SU-DHL-6 (cell line): Measurements from ENCODE around the gene AHRR.

ENCODE experiments used
- H2AFZ ChIP-seq: fragments of 200-600 bp; sonication (generic); 2 replicates; pipeline ENCODE4 v1.6.1; 2014; ENCODE audit warnings: low read depth, mild to moderate bottlenecking, moderate library complexity, mixed read lengths, antibody characterized with exemption, low read length; ENCODE audit not compliant: severe bottlenecking
- H3F3A ChIP-seq: fragments of 200-600 bp; shearing (Covaris generic); 2 replicates; pipeline ENCODE4 v1.6.0; 2016; ENCODE audit warnings: antibody characterized with exemption, mild to moderate bottlenecking; ENCODE audit not compliant: insufficient read depth
- H3K27ac ChIP-seq: fragments of 200-600 bp; sonication (generic); 2 replicates; pipeline ENCODE4 v1.5.1; 2016; ENCODE audit warnings: low read depth, mild to moderate bottlenecking, low read length, moderate library complexity, mixed read lengths
- H3K27me3 ChIP-seq: fragments of 200-600 bp; sonication (generic), shearing (Covaris generic); 2 replicates; pipeline ENCODE4 v1.6.0; 2014; ENCODE audit warnings: mild to moderate bottlenecking, low read length
- H3K36me3 ChIP-seq: fragments of 200-600 bp; sonication (generic); 2 replicates; pipeline ENCODE4 v1.6.1; 2014; ENCODE audit warnings: mild to moderate bottlenecking, low read length, mixed read lengths
- H3K4me2 ChIP-seq: fragments of 300-600, 200-600 bp; shearing (Covaris generic), sonication (generic); 2 replicates; pipeline ENCODE4 v1.6.0; 2014; ENCODE audit warnings: low read length, low read depth, mild to moderate bottlenecking; ENCODE audit not compliant: poor library complexity, severe bottlenecking
- H3K4me3 ChIP-seq: fragments of 200-600 bp; sonication (generic); 2 replicates; pipeline ENCODE4 v1.5.1; 2014; ENCODE audit warnings: antibody characterized with exemption, low read length, mild to moderate bottlenecking, mixed read lengths; ENCODE audit not compliant: insufficient read depth, poor library complexity, severe bottlenecking
- H3K79me2 ChIP-seq: fragments of 200-600 bp; sonication (generic); 2 replicates; pipeline ENCODE4 v1.6.1; 2014; ENCODE audit warnings: mild to moderate bottlenecking, low read length, moderate library complexity; ENCODE audit not compliant: insufficient read depth
- H3K9ac ChIP-seq: fragments of 200-600 bp; sonication (generic); 2 replicates; pipeline ENCODE4 v1.7.0; 2014; ENCODE audit warnings: mild to moderate bottlenecking, low read length
- H3K9me2 ChIP-seq: fragments of 200-600 bp; sonication (generic); replicated peaks from 2 replicates; pipeline ENCODE4 v1.6.1; 2014; ENCODE audit warnings: low read length; ENCODE audit not compliant: insufficient read depth
- H3K9me3 ChIP-seq: fragments of 200-600 bp; sonication (generic); 2 replicates; pipeline ENCODE4 v1.6.1; 2014; ENCODE audit warnings: low read length, mixed read lengths; ENCODE audit not compliant: insufficient read depth
- H4K20me1 ChIP-seq: fragments of 200-600 bp; sonication (generic); 2 replicates; pipeline ENCODE4 v1.6.1; 2014; ENCODE audit warnings: low read depth, mild to moderate bottlenecking, antibody characterized with exemption, low read length, moderate library complexity, mixed read lengths
- EZH2phosphoT487 ChIP-seq: fragments of 200-600 bp; sonication (generic), shearing (Covaris generic); conservative IDR thresholded peaks from 2 replicates; pipeline ENCODE4 v1.6.1; 2018; ENCODE audit warnings: mild to moderate bottlenecking, antibody characterized with exemption, low read length, moderate library complexity, mixed read lengths
- TF ChIP-seq, protein P1 (sequence below): fragments of 200-600 bp; sonication (generic); IDR thresholded peaks from one replicate; pipeline ENCODE4 v1.5.1; 2017; ENCODE audit warnings: antibody characterized with exemption, mild to moderate bottlenecking, low read length, moderate library complexity; ENCODE audit not compliant: insufficient read depth, poor library complexity, severe bottlenecking

Gene AHRR

DNA sequence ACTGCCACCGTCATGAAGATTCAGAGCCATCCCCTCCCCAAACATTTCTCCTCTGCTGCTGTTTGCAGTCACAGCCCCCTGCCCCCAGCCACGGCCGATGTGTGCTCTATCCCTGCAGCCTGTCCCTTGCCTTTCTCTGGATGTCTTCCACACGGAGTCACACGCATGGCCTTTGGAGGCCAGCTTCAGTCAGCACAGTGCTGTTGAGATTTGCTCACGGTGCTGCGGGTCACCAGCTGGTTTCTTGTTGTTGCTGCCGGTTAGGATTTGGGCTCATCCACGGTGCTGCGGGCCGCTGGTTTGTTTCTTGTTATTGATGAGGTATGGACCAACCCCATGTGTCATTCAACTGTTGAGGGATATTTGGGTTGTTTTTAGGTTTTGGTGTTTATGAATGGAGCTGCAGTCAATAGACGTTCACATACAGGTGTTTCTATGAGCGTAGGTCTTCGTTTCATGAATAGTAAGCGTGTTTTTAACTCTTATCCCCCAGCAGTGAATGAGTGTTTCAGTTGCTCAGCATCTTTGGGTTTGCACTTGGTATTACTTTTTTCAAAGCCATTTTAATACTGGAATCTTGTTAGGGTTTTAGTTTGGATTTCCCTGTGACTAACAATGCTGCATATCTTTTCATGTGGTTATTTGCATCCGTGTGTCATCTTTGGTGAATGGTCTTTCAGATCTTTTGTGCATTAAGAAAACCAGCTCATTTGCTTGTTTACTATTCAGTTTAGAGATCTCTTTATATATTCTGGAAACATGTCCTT, 57.6 kb downstream of the AHRR start:
- H4K20me1 ChIP-seq = no peaks in the 10 kb centered on the region
- no peaks in the 10 kb centered on the region for H3F3A ChIP-seq
- no peaks in the 10 kb centered on the region for H3K79me2 ChIP-seq
- H3K9ac ChIP-seq = no peak overlapping the region
- H3K4me2 ChIP-seq = no peak overlapping the region
- H2AFZ ChIP-seq = no peak overlapping the region
- no peaks in the 10 kb centered on the region for H3K9me2 ChIP-seq
- TF ChIP-seq EZH2phosphoT487 = no peak
- TF ChIP-seq, protein P1, sequence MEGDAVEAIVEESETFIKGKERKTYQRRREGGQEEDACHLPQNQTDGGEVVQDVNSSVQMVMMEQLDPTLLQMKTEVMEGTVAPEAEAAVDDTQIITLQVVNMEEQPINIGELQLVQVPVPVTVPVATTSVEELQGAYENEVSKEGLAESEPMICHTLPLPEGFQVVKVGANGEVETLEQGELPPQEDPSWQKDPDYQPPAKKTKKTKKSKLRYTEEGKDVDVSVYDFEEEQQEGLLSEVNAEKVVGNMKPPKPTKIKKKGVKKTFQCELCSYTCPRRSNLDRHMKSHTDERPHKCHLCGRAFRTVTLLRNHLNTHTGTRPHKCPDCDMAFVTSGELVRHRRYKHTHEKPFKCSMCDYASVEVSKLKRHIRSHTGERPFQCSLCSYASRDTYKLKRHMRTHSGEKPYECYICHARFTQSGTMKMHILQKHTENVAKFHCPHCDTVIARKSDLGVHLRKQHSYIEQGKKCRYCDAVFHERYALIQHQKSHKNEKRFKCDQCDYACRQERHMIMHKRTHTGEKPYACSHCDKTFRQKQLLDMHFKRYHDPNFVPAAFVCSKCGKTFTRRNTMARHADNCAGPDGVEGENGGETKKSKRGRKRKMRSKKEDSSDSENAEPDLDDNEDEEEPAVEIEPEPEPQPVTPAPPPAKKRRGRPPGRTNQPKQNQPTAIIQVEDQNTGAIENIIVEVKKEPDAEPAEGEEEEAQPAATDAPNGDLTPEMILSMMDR = no peak
- 0 out of 2 replicates have a peak, but pooled peaks cover 2% of the 10 kb centered on the region for H3K27me3 ChIP-seq
- H3K27ac ChIP-seq = no peak overlapping the region
- no peaks in the 10 kb centered on the region; the same call in 1 of the 2 replicates for H3K36me3 ChIP-seq
- H3K9me3 ChIP-seq = no peaks in the 10 kb centered on the region
- no peak overlapping the region for H3K4me3 ChIP-seq

DNA sequence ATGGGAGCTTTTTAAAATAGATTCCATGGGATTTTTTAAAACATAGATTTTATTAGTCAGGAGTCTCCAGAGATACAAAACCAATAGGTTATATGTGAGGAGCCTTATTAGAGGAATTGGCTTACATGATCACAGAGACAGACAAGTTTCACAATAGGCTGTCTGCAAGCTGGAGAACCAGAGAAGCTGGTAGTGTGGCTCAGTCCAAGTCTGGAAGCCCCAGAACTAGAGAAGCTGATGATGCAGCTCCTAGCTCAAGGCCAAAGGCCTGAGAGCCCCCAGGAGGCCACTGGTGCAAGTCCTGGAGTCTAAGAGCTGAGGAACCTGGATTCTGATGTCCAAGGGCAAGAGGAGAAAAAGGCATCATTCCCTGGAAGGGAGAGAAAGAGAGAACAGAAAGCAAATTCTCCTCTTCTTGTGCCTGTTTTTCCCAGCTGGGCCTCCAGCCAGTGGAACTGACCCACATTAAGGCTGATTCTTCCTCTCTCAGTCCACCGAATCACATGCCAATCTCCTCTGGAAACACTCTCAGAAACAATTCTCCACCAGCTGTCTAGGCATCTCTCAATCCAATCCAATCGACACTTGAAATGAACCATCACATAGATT, 59.3 kb downstream of the AHRR start:
- TF ChIP-seq, protein P1 = no peak
- no peak for TF ChIP-seq EZH2phosphoT487
- Histone ChIP-seq H3K79me2 (no peaks in the 10 kb centered on the region), H2AFZ (no peak overlapping the region), H3K27me3 (0 out of 2 replicates have a peak, but pooled peaks cover 2% of the 10 kb centered on the region), H3K9me3 (peaks cover 9% of the 10 kb centered on the region; the same call in 1 of the 2 replicates), H3F3A (no peaks in the 10 kb centered on the region), H3K4me2 (no peak overlapping the region), H3K4me3 (no peak overlapping the region), H4K20me1 (no peaks in the 10 kb centered on the region), H3K9me2 (no peaks in the 10 kb centered on the region), H3K9ac (no peak overlapping the region), H3K36me3 (no peaks in the 10 kb centered on the region; the same call in 1 of the 2 replicates), H3K27ac (no peak overlapping the region)

DNA sequence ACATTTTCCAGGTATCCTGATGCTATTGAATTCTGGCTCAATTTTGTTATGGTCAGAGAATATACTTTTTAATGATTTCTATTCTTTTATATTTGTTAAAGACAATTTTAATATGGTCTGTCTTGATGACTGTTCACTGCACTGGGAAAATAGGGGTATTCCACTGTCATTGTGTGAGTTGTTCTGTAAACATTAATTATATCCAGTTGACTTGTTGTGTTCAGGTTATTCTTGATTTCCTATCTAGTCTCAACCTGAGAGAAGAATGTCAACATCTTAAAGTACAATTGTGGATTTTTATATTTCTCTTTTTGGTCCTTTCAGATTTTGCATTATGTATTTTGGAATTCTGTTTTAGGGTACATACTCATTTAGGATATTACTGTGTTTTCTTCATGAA, 61.6 kb downstream of the AHRR start:
- Histone ChIP-seq H3K36me3 (no peaks in the 10 kb centered on the region; the same call in 1 of the 2 replicates), H3K4me3 (no peak overlapping the region), H3K27ac (no peak overlapping the region), H2AFZ (no peak overlapping the region), H3K9me2 (no peaks in the 10 kb centered on the region), H3K27me3 (0 out of 2 replicates have a peak, but pooled peaks cover 2% of the 10 kb centered on the region), H3K9ac (no peak overlapping the region), H3K79me2 (no peaks in the 10 kb centered on the region), H3K9me3 (peaks cover 10% of the 10 kb centered on the region; the same call in 1 of the 2 replicates), H3F3A (no peaks in the 10 kb centered on the region), H4K20me1 (no peaks in the 10 kb centered on the region), H3K4me2 (no peak overlapping the region)
- TF ChIP-seq EZH2phosphoT487 = no peak
- TF ChIP-seq, protein P1 = no peak
